ENCODE data around the gene B4GALT2.

The B4GALT2 gene

DNA sequence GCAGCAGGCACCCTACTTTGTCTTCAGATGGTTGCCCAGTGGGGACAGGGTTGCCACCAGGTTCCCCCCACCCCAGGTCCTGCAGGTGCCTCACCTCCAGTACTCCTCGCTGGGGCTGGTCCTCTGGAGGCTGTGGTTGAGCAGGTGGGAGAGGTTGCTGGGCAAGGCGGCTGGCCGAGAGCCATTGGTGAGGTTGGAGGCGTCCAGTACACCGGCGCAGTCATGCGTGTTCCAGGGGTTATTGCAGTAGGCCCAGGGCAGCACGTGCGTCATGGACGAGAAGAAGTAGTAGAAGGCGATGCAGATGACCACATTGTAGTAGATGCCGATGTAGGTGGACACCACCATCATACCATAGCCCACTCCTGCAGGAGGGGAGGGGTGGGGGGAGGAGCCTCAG lies 29.2 kb downstream of the B4GALT2 start:
- no peak for DNase-seq

GRCh38 chr1:44010935-44011471 lies 32.0 kb downstream of the B4GALT2 start:
- DNase-seq: no peak

DNA sequence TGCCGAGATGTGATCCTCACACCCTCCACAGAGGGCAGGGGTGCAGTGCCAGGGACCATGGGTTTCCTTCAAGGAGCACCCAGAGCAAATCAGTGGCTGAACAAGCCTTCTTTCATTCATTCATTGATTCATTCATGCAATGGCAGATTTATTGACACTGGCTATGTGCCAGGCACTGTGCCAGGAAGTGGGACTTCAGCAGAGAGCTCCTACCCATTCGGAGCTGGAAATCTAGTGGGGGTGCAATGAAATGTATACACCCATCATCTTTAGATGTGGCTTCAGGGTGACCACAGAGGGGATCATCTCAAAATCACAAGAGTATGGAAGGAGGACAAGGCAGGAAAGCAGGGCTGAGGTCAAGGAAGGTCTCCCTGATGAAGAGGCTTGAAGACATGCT lies 33.4 kb downstream of the B4GALT2 start:
- DNase-seq: no peak

- DNase-seq: no peak
These were observed 34.1 kb downstream of the B4GALT2 start for GRCh38 chr1:44012941-44013609.

DNA sequence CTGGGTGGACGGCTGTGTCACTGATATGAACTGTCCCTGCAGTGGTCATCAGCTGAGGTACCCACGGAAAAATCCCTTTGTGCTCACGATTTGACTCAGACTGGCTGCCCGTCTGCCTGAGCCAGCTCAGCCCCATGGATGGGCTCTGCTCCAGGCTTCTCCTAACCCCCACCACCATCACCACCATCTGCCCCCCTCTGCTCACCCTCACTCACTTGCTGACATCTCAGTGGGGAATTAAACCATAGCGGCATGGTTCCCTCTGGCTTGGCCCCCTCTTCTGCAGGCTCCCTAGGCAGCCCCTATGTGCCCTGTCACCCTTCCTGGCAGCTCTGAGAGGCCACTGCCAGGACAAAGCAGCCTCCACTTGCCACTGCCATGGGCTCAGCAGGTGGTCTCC lies 34.9 kb downstream of the B4GALT2 start:
- DNase-seq: no peak

GRCh38 chr1:44014365-44015104 lies 35.5 kb downstream of the B4GALT2 start:
- DNase-seq: no peak

DNA sequence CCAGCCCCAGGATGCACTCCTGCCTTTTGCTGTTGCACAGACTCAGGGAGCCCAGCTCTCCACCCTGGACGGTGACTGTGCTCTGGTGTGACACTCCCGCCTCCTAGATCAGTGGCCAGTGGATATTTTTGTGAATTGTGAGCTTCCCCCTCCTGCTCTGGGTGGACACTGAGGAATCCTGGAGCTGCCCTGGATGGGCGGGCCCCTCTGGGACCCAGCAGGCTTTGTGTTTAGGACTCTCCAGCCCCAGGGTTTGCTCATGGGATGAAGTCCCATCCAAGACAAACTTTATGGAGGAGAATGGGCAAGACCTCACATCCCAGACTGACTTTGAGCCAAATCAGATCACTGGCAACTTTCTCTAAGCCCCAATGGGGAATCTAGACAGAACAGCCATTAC lies 36.2 kb downstream of the B4GALT2 start:
- no peak for DNase-seq

DNA sequence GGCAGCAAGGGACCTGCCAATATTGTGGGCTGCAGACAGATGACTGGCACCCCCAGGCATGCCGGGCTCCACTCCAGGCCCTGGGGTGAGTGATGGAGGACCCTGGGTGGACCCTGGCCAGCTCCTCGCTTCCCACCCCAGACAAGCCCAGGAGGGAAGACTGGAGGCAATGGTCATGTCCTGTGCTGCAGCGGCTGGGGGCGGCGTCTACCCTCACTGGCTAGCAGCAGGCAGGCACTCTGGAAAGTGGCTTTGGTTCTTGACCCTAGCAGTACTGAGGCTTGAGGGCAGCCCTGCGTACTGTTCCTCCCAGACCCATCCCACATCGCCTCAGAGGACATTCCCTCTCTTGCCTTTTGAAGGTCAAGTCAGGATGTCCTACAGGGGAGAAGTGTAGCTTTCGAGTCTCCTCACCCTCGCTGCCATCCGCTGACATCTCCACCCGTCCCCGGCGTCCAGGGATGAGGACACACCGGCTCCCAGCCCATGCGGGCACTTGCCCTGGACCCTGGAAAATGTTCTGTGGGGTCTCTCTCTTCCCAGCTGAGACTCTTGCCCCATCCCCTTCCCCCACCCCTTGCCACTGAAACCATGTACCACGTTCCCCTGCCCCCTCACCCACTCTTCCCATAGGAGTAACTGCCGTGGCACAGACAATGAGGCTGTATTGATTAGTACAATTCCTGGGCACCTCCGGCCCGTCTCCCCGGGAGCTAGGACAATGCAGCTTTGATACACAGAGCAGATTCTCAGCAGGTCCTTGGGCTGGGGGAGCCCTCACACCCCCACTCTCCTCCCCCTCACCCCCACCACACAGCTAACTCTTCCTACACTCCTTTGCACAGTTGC lies 37.3 kb downstream of the B4GALT2 start:
- DNase-seq: no peak

DNA sequence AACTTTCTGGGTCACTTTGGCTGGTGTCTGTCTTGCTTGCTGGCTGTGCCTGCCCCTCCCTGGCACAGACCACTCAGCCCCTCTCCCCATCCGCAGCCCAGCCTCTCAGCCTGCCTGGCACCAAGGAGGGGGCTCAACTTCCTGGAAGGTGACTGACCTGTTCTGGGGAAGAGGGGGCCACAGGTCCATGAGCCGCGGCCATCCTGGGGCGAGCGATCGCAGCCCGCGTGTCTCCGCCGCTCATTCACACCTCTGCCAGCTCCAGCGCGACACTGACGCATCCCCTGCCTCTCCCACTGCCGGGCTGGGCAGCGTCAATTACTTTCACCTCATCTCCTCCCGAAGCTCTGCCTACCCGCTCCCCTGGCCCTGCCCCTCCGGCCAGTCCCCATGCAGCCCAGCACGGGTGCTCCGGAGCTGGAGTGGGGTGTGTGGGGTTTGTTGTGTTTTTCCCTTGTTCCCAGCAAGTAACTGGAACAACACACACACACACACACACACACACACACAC lies 37.9 kb downstream of the B4GALT2 start:
- no peak for DNase-seq

- no peak for DNase-seq
These were observed 40.5 kb downstream of the B4GALT2 start for GRCh38 chr1:44019466-44019948.

DNA sequence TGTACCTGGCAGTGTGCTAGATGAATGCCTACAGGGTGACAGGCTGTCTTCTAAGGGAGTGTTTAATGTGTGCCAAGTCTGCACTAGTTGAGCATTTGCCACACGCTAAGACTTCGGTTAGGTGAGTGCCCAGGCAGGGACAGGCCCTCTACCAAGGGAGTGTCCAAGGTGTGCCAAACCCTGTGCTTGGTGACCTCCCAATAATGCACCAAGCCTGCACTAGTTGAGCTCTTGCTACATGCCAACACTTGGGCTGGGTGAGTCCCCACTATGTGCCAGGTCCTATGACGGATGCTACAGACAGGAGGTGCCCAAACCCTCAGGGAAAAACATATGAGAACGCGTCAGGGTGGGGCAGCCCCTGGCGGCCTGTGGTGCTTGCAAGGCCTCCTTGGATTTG lies 41.5 kb downstream of the B4GALT2 start:
- no peak for DNase-seq

- no peak for DNase-seq
These were observed 42.1 kb downstream of the B4GALT2 start for GRCh38 chr1:44021156-44021555.

GRCh38 chr1:44021581-44022321 lies 42.7 kb downstream of the B4GALT2 start:
- DNase-seq: no peak

- no peak for DNase-seq
These were observed 45.3 kb downstream of the B4GALT2 start for GRCh38 chr1:44024031-44024902.

GRCh38 chr1:44024903-44025525 lies 46.0 kb downstream of the B4GALT2 start:
- no peak for DNase-seq

DNA sequence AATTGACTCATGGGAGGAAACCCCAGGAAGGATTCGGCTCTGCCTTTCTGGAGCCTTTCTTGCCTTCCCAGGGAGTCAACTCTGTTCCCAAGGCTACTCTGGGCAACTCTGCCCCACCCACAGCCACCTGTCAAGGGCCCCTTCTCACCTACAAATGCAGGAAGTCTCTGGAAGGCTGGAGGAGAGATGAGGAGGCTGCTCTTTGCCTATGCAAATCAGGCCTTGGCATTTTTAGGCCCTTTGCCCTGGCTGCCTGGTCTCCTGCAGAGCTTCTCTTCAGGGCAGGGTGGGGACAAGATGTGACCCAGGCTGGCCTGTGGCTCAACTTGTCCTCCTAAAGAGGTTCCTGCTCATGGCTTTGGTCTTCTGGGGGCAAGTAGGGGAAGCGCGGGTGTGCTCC lies 46.8 kb downstream of the B4GALT2 start:
- DNase-seq: no peak

DNA sequence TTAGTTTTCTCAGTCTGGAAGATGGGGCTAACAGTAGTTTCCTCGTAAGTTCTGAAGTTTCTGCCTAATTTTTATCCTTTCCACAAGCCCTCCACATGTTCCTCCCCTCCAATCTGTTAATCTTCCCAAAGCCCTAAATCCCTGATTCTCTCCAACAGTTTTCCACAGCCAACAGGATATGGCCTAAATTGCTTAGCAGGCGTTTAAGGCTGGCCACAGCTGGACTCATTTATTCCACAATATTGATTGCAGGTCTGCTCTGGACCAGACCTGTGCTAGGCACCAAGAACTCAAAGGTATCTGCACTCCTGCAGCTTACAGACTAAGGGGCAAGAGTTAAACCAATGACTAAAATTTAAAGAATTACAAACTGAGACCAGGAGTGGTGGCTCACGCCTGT lies 48.3 kb downstream of the B4GALT2 start:
- no peak for DNase-seq

GRCh38 chr1:44029260-44029910 lies 50.4 kb downstream of the B4GALT2 start:
- DNase-seq: no peak

GRCh38 chr1:44029911-44030604 lies 51.0 kb downstream of the B4GALT2 start:
- DNase-seq: peak; percentile 82

Data from central memory CD4-positive, alpha-beta T cell (primary cell).